ENCODE results near the gene PIGS. TPM values are rescaled to one million over a fixed set of nuclear protein-coding genes. Genes with fewer than 3 reads are reported as not detected.
"Not testable (repeated sequence)": the region's sequence is repeated elsewhere in the genome, so short reads cannot be mapped to it uniquely, and the experiment has no call there.

Gene PIGS
- total RNA-seq, 6 experiments from 2014 or later: 69.5 to 94.7 (median 78.0) TPM

GRCh38 chr17:28613931-28614381, 42.6 kb upstream of the PIGS start, which contains the start of gene RSKR:
Gene RSKR (minus strand): TSS chr17:28614185. CDS start chr17:28614161, 24 bp downstream.
- H3K36me3 Mint-ChIP-seq (ENCODE audit: low read depth): peaks cover 37% of the 10 kb centered on the region
- DNase-seq: no peak
- peaks cover 5% of the 10 kb centered on the region for H3K27me3 Mint-ChIP-seq (ENCODE audit: insufficient read depth)

GRCh38 chr17:28612936-28613872, 41.9 kb upstream of the PIGS start:
- Mint-ChIP-seq H3K4me3 (no peak overlapping the region), H3K9me3 (no peaks in the 10 kb centered on the region), H3K36me3 (ENCODE audit: low read depth) (peaks cover 33% of the 10 kb centered on the region), H3K27me3 (ENCODE audit: insufficient read depth) (peaks cover 5% of the 10 kb centered on the region), H3K4me1 (ENCODE audit: low read depth) (no peaks in the 10 kb centered on the region; the same call in 1 of the 2 replicates), H3K27ac (peak overlapping the region; percentile 57; the same call in 1 of the 2 replicates)
- no peak for DNase-seq
- TF ChIP-seq CTCF (IDR thresholded peaks at IDR 0.05): peak; percentile 79

More at GRCh38 chr17:28613931-28614381, 42.6 kb upstream of the PIGS start, which contains the start of gene RSKR:
- Mint-ChIP-seq H3K4me3 (no peak within 1 kb of the TSS), H3K9me3 (no peaks in the 10 kb centered on the region), H3K4me1 (ENCODE audit: low read depth) (no peaks in the 10 kb centered on the region; the same call in 1 of the 2 replicates), H3K27ac (peak within 1 kb of the TSS; percentile 57)
- no peak for TF ChIP-seq CTCF (IDR thresholded peaks at IDR 0.05)

- H3K27ac Mint-ChIP-seq: no peak overlapping the region
- DNase-seq: no peak
- no peaks in the 10 kb centered on the region; the same call in 1 of the 2 replicates for H3K4me1 Mint-ChIP-seq (ENCODE audit: low read depth)
- no peak overlapping the region for H3K4me3 Mint-ChIP-seq
- no peak for TF ChIP-seq CTCF (IDR thresholded peaks at IDR 0.05)
- H3K9me3 Mint-ChIP-seq: no peaks in the 10 kb centered on the region
- H3K27me3 Mint-ChIP-seq (ENCODE audit: insufficient read depth): peaks cover 5% of the 10 kb centered on the region
- peaks cover 33% of the 10 kb centered on the region for H3K36me3 Mint-ChIP-seq (ENCODE audit: low read depth)
These were observed 41.2 kb upstream of the PIGS start for GRCh38 chr17:28612531-28612930.

- no peak for DNase-seq
- Mint-ChIP-seq H3K27ac (no peak overlapping the region), H3K9me3 (no peaks in the 10 kb centered on the region), H3K36me3 (ENCODE audit: low read depth) (peaks cover 19% of the 10 kb centered on the region), H3K4me1 (ENCODE audit: low read depth) (no peaks in the 10 kb centered on the region; the same call in 1 of the 2 replicates), H3K27me3 (ENCODE audit: insufficient read depth) (peaks cover 5% of the 10 kb centered on the region), H3K4me3 (no peak overlapping the region)
- TF ChIP-seq CTCF (IDR thresholded peaks at IDR 0.05): no peak
These were observed 39.1 kb upstream of the PIGS start for GRCh38 chr17:28610376-28610775.

- H3K9me3 Mint-ChIP-seq; DNase-seq; H3K36me3 Mint-ChIP-seq (ENCODE audit: low read depth); H3K4me3 Mint-ChIP-seq; H3K4me1 Mint-ChIP-seq (ENCODE audit: low read depth); H3K27me3 Mint-ChIP-seq (ENCODE audit: insufficient read depth); H3K27ac Mint-ChIP-seq: not testable (repeated sequence)
These were observed 32.7 kb upstream of the PIGS start for GRCh38 chr17:28604031-28604430.

Measured in HFFc6 (cell line).